Subcutaneous abdominal adipose tissue (tissue), 5 donors: ENCODE results near the gene NRF1.

Experiments used
- H3K27ac ChIP-seq: one replicate; pipeline ENCODE4 v1.7.0; 2013; ENCODE audit warnings: low read depth, mild to moderate bottlenecking, inconsistent platforms, low read length, moderate library complexity
- H3K27me3 ChIP-seq, 5 donors: one replicate each; pipeline ENCODE4 v1.7.0; 2013; ENCODE audit warnings: low read length in 5 of 5, inconsistent platforms in 1 of 5; ENCODE audit not compliant: control insufficient read depth in 5 of 5, insufficient read depth in 4 of 5
- H3K36me3 ChIP-seq, 5 donors: one replicate each; pipeline ENCODE4 v1.7.0; 2013; ENCODE audit warnings: low read length in 5 of 5; ENCODE audit not compliant: control insufficient read depth in 5 of 5, insufficient read depth in 5 of 5
- H3K4me1 ChIP-seq, 5 donors: one replicate each; pipeline ENCODE4 v1.7.0; 2013; ENCODE audit warnings: low read length in 5 of 5, mild to moderate bottlenecking in 3 of 5, moderate library complexity in 1 of 5; ENCODE audit not compliant: control insufficient read depth in 5 of 5, insufficient read depth in 5 of 5
- H3K4me3 ChIP-seq, 5 donors: one replicate each; pipeline ENCODE4 v1.7.0; 2013; ENCODE audit warnings: low read length in 5 of 5, low read depth in 1 of 5
- H3K9ac ChIP-seq, 5 donors: one replicate each; pipeline ENCODE4 v1.7.0; 2013; ENCODE audit warnings: low read length in 5 of 5, mild to moderate bottlenecking in 4 of 5, moderate library complexity in 3 of 5
- H3K9me3 ChIP-seq, 5 donors: one replicate each; pipeline ENCODE4 v1.7.0; 2013; ENCODE audit warnings: low read length in 5 of 5; ENCODE audit not compliant: control insufficient read depth in 5 of 5
- donor health status: healthy.
- donor health status: healthy.
- donor health status: healthy.
- donor health status: healthy.
- donor health status: healthy.

NRF1 gene

DNA sequence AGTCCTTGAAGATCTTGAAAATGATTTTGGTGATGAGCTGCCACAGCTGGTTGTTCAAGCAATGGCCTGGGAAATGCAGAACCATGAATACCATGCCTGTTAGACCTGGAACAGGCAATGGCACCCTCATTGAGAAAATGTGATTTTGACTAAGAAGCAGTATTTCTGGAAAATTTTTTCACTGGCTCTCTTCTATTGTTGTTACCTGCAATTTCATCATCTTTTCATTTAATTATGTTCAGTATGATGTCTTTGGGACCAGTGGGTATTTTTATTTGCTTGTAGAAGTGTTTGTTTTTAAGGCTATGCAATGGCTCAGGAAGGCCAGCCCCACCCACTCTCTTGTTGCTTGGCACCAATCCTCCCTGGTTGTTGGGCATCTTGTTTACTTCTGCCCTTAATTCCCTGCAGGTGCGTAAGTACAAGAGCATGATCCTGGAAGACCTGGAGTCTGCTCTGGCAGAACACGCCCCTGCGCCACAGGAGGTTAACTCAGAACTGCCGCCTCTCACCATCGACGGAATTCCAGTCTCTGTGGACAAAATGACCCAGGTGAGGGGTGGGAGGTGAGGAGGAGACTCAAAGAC is 78.6 kb downstream of the NRF1 start:
- H3K27me3 ChIP-seq = no peaks in the 10 kb centered on the region
- no peaks in the 10 kb centered on the region for H3K9me3 ChIP-seq
- no peak overlapping the region for H3K9ac ChIP-seq
- H3K4me1 ChIP-seq = no peaks in the 10 kb centered on the region
- no peak overlapping the region for H3K27ac ChIP-seq
- peaks cover 10 to 31% (median 23%) of the 10 kb centered on the region in 5 donors for H3K36me3 ChIP-seq
- H3K4me3 ChIP-seq = no peak overlapping the region

- peaks cover 10 to 31% (median 23%) of the 10 kb centered on the region in 5 donors for H3K36me3 ChIP-seq
- no peak overlapping the region for H3K9ac ChIP-seq
- no peaks in the 10 kb centered on the region for H3K9me3 ChIP-seq
- H3K4me3 ChIP-seq = no peak overlapping the region
- H3K27ac ChIP-seq = no peak overlapping the region
- H3K27me3 ChIP-seq = no peaks in the 10 kb centered on the region
- no peaks in the 10 kb centered on the region for H3K4me1 ChIP-seq
Measured at GRCh38 chr7:129690701-129691100, 79.2 kb downstream of the NRF1 start.

DNA sequence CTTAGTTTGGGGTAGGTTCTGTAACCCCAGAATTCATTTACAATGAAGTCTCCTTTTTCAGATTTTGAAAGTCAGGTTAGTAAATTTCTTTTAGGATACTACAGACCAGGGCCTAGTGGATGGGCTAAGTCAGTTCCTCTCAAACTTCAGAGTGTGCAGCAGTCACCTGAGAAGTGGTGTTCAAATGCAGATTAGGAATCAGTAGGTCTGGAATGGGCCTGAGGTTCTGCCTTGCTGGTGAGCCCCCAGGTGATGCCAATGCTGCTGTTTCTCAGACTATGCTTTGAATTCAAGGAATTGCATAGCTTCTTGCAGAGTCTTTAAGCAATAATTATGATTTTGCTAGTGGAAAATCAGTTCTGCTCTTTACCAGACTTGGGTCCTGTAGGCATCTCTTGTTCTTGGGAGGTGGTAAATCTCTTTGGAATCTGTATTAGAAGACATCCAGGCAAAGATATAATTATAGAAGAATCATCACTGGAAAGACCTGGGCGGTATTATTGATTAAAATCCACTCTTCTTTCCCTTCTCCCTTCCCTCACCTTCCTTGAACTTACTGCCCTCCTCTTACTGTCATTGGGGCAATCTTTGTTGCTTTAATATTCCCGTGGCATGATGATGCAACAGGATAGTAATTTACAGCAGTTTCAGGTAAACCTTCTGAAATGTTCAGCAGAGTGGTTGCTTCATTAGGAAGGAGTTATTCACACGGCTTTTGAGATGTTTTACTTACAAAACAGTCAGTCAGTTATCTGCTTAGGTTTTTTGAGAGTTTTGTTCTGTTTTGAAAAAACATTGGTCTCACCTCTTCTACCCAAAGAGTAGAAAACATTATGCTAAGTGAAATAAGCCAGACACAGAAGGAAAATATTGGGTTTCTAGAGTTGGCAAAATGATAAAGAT is 87.2 kb downstream of the NRF1 start:
- Histone ChIP-seq H3K9me3 (no peaks in the 10 kb centered on the region), H3K4me3 (no peak overlapping the region), H3K4me1 (no peaks in the 10 kb centered on the region), H3K27ac (no peak overlapping the region), H3K36me3 (peaks cover 2 to 5% (median 2%) of the 10 kb centered on the region in 5 donors), H3K27me3 (no peaks in the 10 kb centered on the region), H3K9ac (no peak overlapping the region)

DNA sequence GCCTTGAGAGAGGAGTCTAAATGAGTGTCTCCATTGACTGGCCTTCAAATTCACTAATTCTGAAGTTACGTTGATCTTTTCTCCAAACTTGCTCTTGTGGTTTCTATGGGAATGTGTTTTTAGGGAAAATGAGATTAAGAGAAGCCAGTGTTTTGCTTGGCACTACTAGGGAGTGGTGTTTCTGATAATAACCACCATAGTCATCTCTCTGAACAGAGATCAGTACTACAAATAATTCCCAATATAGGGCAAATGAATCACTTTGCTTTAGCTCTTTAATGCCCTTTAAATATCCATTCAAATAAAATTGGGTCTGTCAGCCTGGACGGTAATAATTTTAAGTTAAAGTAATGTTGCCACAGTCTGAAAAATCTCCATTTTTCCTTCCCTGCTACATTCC is 90.8 kb downstream of the NRF1 start:
- Histone ChIP-seq H3K9me3 (no peaks in the 10 kb centered on the region), H3K4me1 (no peaks in the 10 kb centered on the region), H3K36me3 (peaks cover 0 to 13% (median 0%) of the 10 kb centered on the region in 5 donors), H3K9ac (no peak overlapping the region), H3K27me3 (no peaks in the 10 kb centered on the region), H3K4me3 (no peak overlapping the region), H3K27ac (no peak overlapping the region)

DNA sequence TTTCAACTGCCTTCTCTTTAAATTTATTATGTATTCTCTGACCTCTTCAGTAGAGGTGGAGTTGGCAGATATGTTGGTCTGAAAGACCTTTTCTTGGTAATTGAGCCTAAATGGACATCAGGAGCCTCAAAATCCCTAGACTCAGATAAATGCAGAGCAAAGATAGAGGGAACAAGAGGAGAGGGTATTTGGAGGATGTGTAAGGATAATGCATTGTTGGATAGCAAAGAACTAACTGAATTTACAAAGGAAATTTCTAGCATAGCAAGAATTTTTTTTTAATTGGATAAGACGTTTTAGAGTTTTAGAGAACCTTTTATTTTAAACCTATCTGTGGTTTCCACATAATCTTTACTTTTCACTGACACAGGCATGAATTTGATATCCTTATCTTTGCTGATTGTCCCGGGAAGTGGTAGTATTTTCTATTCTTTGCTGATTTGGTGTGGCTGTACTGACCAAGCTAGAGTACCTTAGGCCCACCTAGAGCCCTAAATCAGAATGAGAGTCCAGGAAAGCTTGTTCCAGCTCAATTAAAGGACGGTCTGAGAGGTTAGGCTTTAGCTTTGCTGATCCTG is 91.3 kb downstream of the NRF1 start:
- H3K4me3 ChIP-seq = no peak overlapping the region
- peaks cover 0 to 13% (median 0%) of the 10 kb centered on the region in 5 donors for H3K36me3 ChIP-seq
- no peak overlapping the region for H3K27ac ChIP-seq
- no peaks in the 10 kb centered on the region for H3K9me3 ChIP-seq
- H3K4me1 ChIP-seq = no peaks in the 10 kb centered on the region
- no peak overlapping the region for H3K9ac ChIP-seq
- no peaks in the 10 kb centered on the region for H3K27me3 ChIP-seq

- H3K4me3 ChIP-seq = no peak overlapping the region
- H3K4me1 ChIP-seq = no peaks in the 10 kb centered on the region
- H3K9me3 ChIP-seq = no peaks in the 10 kb centered on the region
- no peaks in the 10 kb centered on the region for H3K27me3 ChIP-seq
- peaks cover 0 to 15% (median 2%) of the 10 kb centered on the region in 5 donors for H3K36me3 ChIP-seq
- H3K9ac ChIP-seq = no peak overlapping the region
- H3K27ac ChIP-seq = no peak overlapping the region
Measured at GRCh38 chr7:129703751-129704150, 92.2 kb downstream of the NRF1 start.

DNA sequence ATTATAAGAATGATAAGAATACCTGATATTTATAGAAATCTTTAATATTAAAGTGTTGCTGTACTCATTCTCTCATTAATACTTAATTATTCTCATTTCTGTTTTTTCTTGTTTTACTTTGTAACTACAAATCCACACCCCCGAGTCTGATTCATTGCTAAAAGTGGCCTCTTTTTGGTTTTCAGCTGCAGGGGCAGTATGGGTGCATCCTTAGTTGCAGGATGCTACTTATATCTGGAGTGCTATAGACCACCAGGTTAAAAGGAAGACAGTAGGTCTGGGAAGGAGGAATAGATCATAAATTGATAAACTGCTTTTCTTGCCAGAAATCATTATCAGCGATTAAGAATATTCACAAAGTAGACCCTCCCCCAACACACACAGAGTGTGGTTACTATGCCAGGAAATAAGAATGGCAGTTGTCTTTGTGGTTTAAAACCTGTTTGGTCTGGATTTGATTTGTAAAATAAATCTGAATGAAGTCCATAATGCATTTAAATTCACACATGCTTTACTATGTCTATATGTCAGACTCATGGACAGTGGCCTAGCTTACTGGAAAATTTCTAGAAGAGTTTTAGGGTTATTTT is 96.5 kb downstream of the NRF1 start:
- H3K4me1 ChIP-seq = no peaks in the 10 kb centered on the region
- no peaks in the 10 kb centered on the region for H3K9me3 ChIP-seq
- H3K9ac ChIP-seq = no peak overlapping the region
- H3K27me3 ChIP-seq = no peaks in the 10 kb centered on the region
- peaks cover 23 to 49% (median 34%) of the 10 kb centered on the region in 5 donors for H3K36me3 ChIP-seq
- H3K4me3 ChIP-seq = no peak overlapping the region
- H3K27ac ChIP-seq = no peak overlapping the region

- Histone ChIP-seq H3K9me3 (no peaks in the 10 kb centered on the region), H3K36me3 (peaks cover 34 to 80% (median 65%) of the 10 kb centered on the region in 5 donors), H3K4me1 (no peaks in the 10 kb centered on the region), H3K27me3 (no peaks in the 10 kb centered on the region), H3K27ac (no peak overlapping the region), H3K9ac (no peak overlapping the region), H3K4me3 (no peak overlapping the region)
Measured at GRCh38 chr7:129713544-129713943, 102.0 kb downstream of the NRF1 start.

GRCh38 chr7:129714514-129715063 is 103.1 kb downstream of the NRF1 start:
- H3K4me1 ChIP-seq = peaks cover 0 to 2% (median under 1%) of the 10 kb centered on the region in 5 donors
- H3K9me3 ChIP-seq = no peaks in the 10 kb centered on the region
- H3K36me3 ChIP-seq = peaks cover 32 to 83% (median 61%) of the 10 kb centered on the region in 5 donors
- no peak overlapping the region for H3K4me3 ChIP-seq
- no peaks in the 10 kb centered on the region for H3K27me3 ChIP-seq
- H3K27ac ChIP-seq = no peak overlapping the region
- no peak overlapping the region for H3K9ac ChIP-seq
